Central memory CD4-positive, alpha-beta T cell (primary cell): ENCODE measurements around the gene ARIH2.
A peak's percentile ranks its signal among the peaks of the same experiment; 100 is the strongest.

ENCODE experiments used
- DNase-seq: peaks from one replicate; pipeline ENCODE4 v3.0.0; 2022

ARIH2 gene

GRCh38 chr3:48979451-48979850 is 60.8 kb downstream of the ARIH2 start:
- no peak for DNase-seq

GRCh38 chr3:48980295-48980694 is 61.7 kb downstream of the ARIH2 start:
- DNase-seq, result no peak

GRCh38 chr3:48982016-48982415 is 63.4 kb downstream of the ARIH2 start:
- no peak for DNase-seq

- DNase-seq, result no peak
These were observed 64.0 kb downstream of the ARIH2 start for GRCh38 chr3:48982686-48983085.

GRCh38 chr3:48983096-48983495 is 64.5 kb downstream of the ARIH2 start:
- no peak for DNase-seq

GRCh38 chr3:48984663-48985062 is 66.0 kb downstream of the ARIH2 start:
- no peak for DNase-seq

GRCh38 chr3:48985831-48986376 is 67.3 kb downstream of the ARIH2 start:
- DNase-seq, result no peak

GRCh38 chr3:48989126-48989795 is 70.6 kb downstream of the ARIH2 start:
- no peak for DNase-seq

- DNase-seq, result peak; percentile 54
These were observed 71.4 kb downstream of the ARIH2 start, which contains the start of gene P4HTM for GRCh38 chr3:48989796-48990635. Gene P4HTM (plus strand): TSS chr3:48990241. CDS start chr3:48990257, 16 bp downstream.

- peak; percentile 21 for DNase-seq
These were observed 72.2 kb downstream of the ARIH2 start for GRCh38 chr3:48990636-48991469.

- no peak for DNase-seq
These were observed 73.4 kb downstream of the ARIH2 start for GRCh38 chr3:48991851-48992545.

GRCh38 chr3:48993834-48994233 is 75.2 kb downstream of the ARIH2 start:
- DNase-seq, result no peak

GRCh38 chr3:48996640-48997039 is 78.0 kb downstream of the ARIH2 start:
- DNase-seq, result no peak

GRCh38 chr3:48997102-48997635 is 78.5 kb downstream of the ARIH2 start:
- no peak for DNase-seq

- DNase-seq, result no peak
These were observed 79.3 kb downstream of the ARIH2 start for GRCh38 chr3:48997714-48998637.

- DNase-seq, result no peak
These were observed 80.6 kb downstream of the ARIH2 start for GRCh38 chr3:48999085-48999858.

GRCh38 chr3:49001155-49001554 is 82.5 kb downstream of the ARIH2 start:
- DNase-seq, result no peak

GRCh38 chr3:49004352-49005302 is 86.0 kb downstream of the ARIH2 start:
- DNase-seq, result no peak

- DNase-seq, result no peak
These were observed 86.7 kb downstream of the ARIH2 start for GRCh38 chr3:49005303-49005680.
